A673 (cell line): ENCODE results near the gene CETP. TPM values are rescaled to one million over a fixed set of nuclear protein-coding genes. Genes with fewer than 3 reads are reported as not detected.

Experiments
- BruUV-seq: library from RNA; stranded (reverse); fragments of 400-500 nt; replicated peaks from 2 replicates; lab custom pipeline; 2021; lab: Mats Ljungman, UMichigan
- CTCF ChIA-PET: fragments of 300-600 bp; sonication (Branson Sonifier 250); formaldehyde crosslinking; loops from one replicate; lab custom pipeline; 2022; ENCODE audit warnings: antibody characterized with exemption; lab: Charles Lee
- POLR2A ChIA-PET: fragments of 300-600 bp; sonication (Branson Sonifier 250); formaldehyde crosslinking; loops from one replicate; lab custom pipeline; 2022; ENCODE audit warnings: antibody characterized with exemption; ENCODE audit not compliant: low non-redundant PET; lab: Charles Lee
- DNase-seq: peaks from one replicate; pipeline ENCODE4 v3.0.0-alpha.2; 2015; ENCODE audit warnings: low spot score
- H3K27ac ChIP-seq: fragments of 200-600 bp; sonication (generic); 2 replicates; pipeline ENCODE4 v1.5.1; 2016; ENCODE audit warnings: mixed run types, low read depth, mild to moderate bottlenecking, mixed read lengths, antibody characterized with exemption, low read length; ENCODE audit not compliant: poor library complexity, severe bottlenecking
- H3K27me3 ChIP-seq: fragments of 200-600 bp; sonication (generic); replicated peaks from 2 replicates; pipeline ENCODE4 v1.6.1; 2017; ENCODE audit warnings: mixed run types, low read depth, mild to moderate bottlenecking, mixed read lengths, antibody characterized with exemption, low read length; ENCODE audit not compliant: insufficient read depth, poor library complexity
- H3K36me3 ChIP-seq: fragments of 200-600 bp; sonication (generic); 2 replicates; pipeline ENCODE4 v1.6.1; 2016; ENCODE audit warnings: mixed run types, mild to moderate bottlenecking, mixed read lengths, antibody characterized with exemption, low read length; ENCODE audit not compliant: insufficient read depth, poor library complexity, severe bottlenecking
- H3K4me1 ChIP-seq: fragments of 200-600 bp; sonication (generic); 2 replicates; pipeline ENCODE4 v1.6.1; 2017; ENCODE audit warnings: mixed run types, mild to moderate bottlenecking, mixed read lengths, antibody characterized with exemption, low read length; ENCODE audit not compliant: insufficient read depth, poor library complexity, severe bottlenecking
- H3K4me3 ChIP-seq: fragments of 200-600 bp; sonication (generic); 2 replicates; pipeline ENCODE4 v1.5.1; 2016; ENCODE audit warnings: low read depth, mixed run types, mild to moderate bottlenecking, mixed read lengths, low read length; ENCODE audit not compliant: poor library complexity, severe bottlenecking
- H3K9me3 ChIP-seq: fragments of 200-600 bp; sonication (generic); 2 replicates; pipeline ENCODE4 v1.6.1; 2016; ENCODE audit warnings: mixed run types, low read depth, mild to moderate bottlenecking, mixed read lengths, antibody characterized with exemption, low read length; ENCODE audit not compliant: poor library complexity, severe bottlenecking
- CTCF ChIP-seq: fragments of 300-800, 200-600 bp; sonication (generic); conservative IDR thresholded peaks from 2 replicates; pipeline ENCODE4 v1.5.1; 2017; ENCODE audit warnings: low read depth, mild to moderate bottlenecking, antibody characterized with exemption, low read length, moderate library complexity, mixed read lengths
- EZH2 ChIP-seq: fragments of 200-600 bp; sonication (generic); IDR thresholded peaks from 2 replicates; pipeline ENCODE4 v1.6.1; 2017; ENCODE audit warnings: borderline replicate concordance, low read depth, mild to moderate bottlenecking, mixed read lengths, antibody characterized with exemption, low read length; ENCODE audit not compliant: poor library complexity, severe bottlenecking
- intact Hi-C: fragments of 100-400 bp; cut with micrococcal nuclease; formaldehyde crosslinking; loops from one replicate; pipeline ENCODE4 v1.10.0; 2022; ENCODE audit not compliant: unreplicated experiment
- total RNA-seq: library from RNA; stranded (reverse); gene quantifications from 2 replicates; pipeline ENCODE4 v1.2.3, GENCODE V29; 2021

Gene CETP
- total RNA-seq, 1 experiment from 2014 or later = not detected

DNA sequence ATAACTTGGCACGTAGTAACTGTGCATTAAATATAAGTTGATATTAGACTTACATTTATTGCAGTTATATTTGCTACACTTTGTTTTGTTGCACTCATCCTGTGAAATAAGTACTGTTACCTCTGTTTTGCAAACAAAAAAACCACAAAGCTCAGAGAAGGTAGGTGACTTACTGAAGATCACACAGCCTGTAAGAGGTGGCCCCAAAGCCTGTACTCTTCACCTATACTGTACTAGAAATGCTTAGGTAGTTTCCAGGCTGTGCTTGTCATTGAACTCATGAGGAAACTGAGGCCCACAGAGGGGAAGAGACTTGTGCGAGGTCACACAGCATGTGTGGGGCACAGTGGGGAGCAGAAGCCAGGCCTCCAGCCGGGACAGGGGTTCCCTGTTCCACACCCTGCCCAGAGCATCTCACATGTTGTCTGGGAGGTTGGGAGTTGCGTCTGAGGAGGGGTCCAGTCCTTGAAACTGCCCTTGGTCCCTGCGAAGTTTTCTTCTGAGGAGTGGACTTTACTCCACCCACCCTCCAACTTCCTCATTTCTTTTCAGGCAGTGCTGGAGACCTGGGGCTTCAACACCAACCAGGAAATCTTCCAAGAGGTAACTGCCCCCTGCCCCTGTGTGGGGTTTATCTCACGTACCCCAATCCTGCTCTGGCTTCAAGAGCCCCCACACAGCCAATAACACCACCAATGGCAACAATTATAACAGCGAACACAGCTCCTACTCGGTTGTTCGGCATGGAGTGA, 13.0 kb downstream of the CETP start:
- BruUV-seq = no TSS peak
- H3K36me3 ChIP-seq = no peaks in the 10 kb centered on the region
- ChIA-PET CTCF (no interaction called here), POLR2A (no interaction called here)
- no peak for DNase-seq
- H3K4me3 ChIP-seq = no peak overlapping the region
- H3K9me3 ChIP-seq = no peaks in the 10 kb centered on the region
- H3K27me3 ChIP-seq = no peaks in the 10 kb centered on the region
- H3K27ac ChIP-seq = no peak overlapping the region
- TF ChIP-seq EZH2 (no peak), CTCF (no peak)
- intact Hi-C loops = no loop called here
- no peaks in the 10 kb centered on the region for H3K4me1 ChIP-seq

DNA sequence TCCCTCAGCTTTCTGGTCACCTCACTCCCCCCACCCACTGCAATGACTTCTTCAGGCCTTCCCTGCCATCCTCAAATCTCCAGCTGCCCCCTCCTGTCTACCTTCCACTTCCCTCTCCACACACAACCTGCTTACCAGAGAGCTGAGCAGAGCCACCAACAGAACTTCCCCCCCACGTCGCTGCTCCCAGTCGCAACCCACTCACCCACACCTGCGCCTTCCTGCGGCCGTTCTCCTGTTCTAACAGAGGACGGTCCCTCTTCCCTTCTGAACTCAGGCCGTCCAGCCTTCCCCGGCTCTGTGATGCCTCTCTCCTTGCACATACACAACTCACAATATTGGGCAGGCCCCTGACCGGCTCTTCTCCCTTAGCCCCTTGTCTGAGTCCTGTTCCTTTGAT, 14.0 kb downstream of the CETP start:
- Histone ChIP-seq H3K4me1 (no peaks in the 10 kb centered on the region), H3K36me3 (no peaks in the 10 kb centered on the region), H3K27me3 (no peaks in the 10 kb centered on the region), H3K9me3 (no peaks in the 10 kb centered on the region), H3K27ac (no peak overlapping the region), H3K4me3 (no peak overlapping the region)
- POLR2A ChIA-PET = interaction anchor here (0.7 kb wide), 1 partner anchor 29 kb away, joined by 3 read pairs; no protein-coding TSS in a partner anchor
- intact Hi-C loops = no loop called here
- CTCF ChIA-PET = no interaction called here
- no peak for TF ChIP-seq EZH2
- no peak for TF ChIP-seq CTCF
- BruUV-seq = no TSS peak
- DNase-seq = no peak

GRCh38 chr16:56977216-56977615, 15.5 kb downstream of the CETP start:
- POLR2A ChIA-PET = no interaction called here
- CTCF ChIA-PET = no interaction called here
- H3K4me3 ChIP-seq = no peak overlapping the region
- no peak for DNase-seq
- H3K27me3 ChIP-seq = no peaks in the 10 kb centered on the region
- no peaks in the 10 kb centered on the region for H3K36me3 ChIP-seq
- H3K27ac ChIP-seq = no peak overlapping the region
- intact Hi-C loops = no loop called here
- H3K4me1 ChIP-seq = peaks cover 4% of the 10 kb centered on the region
- TF ChIP-seq EZH2 (no peak), CTCF (no peak)
- H3K9me3 ChIP-seq = no peaks in the 10 kb centered on the region
- BruUV-seq = no TSS peak
